ENCODE measurements around the gene YWHAQ.

DNA sequence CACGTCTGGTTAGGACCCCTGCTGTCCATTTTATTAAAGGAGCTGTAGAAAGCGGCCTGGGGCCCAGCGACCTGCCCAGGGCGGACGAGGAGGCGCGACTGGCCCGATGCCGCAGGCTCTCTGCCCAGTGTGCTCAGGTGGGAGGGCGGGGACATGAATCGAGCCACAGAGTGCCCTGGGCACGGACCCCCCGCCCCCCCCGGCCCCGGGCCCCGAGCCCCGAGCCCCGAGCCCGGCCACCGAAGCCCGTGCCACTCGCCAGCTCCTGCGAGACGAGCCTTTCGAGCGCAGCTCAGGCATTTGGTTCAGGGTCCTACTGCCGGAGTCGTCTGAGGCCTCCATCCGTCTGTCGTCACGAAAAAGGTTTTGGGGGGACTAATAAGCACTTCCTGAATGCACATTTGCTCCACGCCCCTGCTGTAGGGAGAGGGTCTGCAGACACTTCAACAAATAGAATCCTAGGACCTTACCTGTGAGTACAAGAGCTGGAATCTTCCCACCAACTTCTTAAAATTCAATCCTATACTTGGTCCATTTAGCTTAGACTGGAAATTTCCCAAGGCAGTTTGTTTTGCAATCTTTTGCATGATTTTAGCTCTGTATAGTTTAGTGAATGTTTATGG, 74.6 kb downstream of the YWHAQ start:
- TF ChIP-seq HDGF (IDR thresholded peaks at IDR 0.05), result no peak
- TF ChIP-seq, protein P1, sequence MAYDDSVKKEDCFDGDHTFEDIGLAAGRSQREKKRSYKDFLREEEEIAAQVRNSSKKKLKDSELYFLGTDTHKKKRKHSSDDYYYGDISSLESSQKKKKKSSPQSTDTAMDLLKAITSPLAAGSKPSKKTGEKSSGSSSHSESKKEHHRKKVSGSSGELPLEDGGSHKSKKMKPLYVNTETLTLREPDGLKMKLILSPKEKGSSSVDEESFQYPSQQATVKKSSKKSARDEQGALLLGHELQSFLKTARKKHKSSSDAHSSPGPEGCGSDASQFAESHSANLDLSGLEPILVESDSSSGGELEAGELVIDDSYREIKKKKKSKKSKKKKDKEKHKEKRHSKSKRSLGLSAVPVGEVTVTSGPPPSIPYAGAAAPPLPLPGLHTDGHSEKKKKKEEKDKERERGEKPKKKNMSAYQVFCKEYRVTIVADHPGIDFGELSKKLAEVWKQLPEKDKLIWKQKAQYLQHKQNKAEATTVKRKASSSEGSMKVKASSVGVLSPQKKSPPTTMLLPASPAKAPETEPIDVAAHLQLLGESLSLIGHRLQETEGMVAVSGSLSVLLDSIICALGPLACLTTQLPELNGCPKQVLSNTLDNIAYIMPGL (CRISPR knock-in tag; IDR thresholded peaks at IDR 0.05), result no peak; the same call in 1 of the 2 replicates
- TF ChIP-seq POLR2AphosphoS5 (IDR thresholded peaks at IDR 0.05; ENCODE audit: control insufficient read depth, insufficient read depth, low read depth, low read length), result no peak
- no peak for TF ChIP-seq TAF1 (IDR thresholded peaks at IDR 0.05; ENCODE audit: control insufficient read depth, extremely low read depth, insufficient read depth, low read length, severe bottlenecking)
- TF ChIP-seq, protein P2, sequence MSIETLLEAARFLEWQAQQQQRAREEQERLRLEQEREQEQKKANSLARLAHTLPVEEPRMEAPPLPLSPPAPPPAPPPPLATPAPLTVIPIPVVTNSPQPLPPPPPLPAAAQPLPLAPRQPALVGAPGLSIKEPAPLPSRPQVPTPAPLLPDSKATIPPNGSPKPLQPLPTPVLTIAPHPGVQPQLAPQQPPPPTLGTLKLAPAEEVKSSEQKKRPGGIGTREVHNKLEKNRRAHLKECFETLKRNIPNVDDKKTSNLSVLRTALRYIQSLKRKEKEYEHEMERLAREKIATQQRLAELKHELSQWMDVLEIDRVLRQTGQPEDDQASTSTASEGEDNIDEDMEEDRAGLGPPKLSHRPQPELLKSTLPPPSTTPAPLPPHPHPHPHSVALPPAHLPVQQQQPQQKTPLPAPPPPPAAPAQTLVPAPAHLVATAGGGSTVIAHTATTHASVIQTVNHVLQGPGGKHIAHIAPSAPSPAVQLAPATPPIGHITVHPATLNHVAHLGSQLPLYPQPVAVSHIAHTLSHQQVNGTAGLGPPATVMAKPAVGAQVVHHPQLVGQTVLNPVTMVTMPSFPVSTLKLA (conservative IDR thresholded peaks at IDR 0.05), result no peak
- TF ChIP-seq NFXL1 (CRISPR knock-in tag; IDR thresholded peaks at IDR 0.05), result no peak
- TF ChIP-seq RCOR1 (IDR thresholded peaks at IDR 0.05; ENCODE audit: borderline replicate concordance in 1 of 2, low read depth in 2 of 2, low read length in 2 of 2), result no peak
- no peak for TF ChIP-seq ZNF239 (CRISPR knock-in tag; IDR thresholded peaks at IDR 0.05)
- no peak for TF ChIP-seq TAL1 (IDR thresholded peaks at IDR 0.05)
- TF ChIP-seq, protein P3, sequence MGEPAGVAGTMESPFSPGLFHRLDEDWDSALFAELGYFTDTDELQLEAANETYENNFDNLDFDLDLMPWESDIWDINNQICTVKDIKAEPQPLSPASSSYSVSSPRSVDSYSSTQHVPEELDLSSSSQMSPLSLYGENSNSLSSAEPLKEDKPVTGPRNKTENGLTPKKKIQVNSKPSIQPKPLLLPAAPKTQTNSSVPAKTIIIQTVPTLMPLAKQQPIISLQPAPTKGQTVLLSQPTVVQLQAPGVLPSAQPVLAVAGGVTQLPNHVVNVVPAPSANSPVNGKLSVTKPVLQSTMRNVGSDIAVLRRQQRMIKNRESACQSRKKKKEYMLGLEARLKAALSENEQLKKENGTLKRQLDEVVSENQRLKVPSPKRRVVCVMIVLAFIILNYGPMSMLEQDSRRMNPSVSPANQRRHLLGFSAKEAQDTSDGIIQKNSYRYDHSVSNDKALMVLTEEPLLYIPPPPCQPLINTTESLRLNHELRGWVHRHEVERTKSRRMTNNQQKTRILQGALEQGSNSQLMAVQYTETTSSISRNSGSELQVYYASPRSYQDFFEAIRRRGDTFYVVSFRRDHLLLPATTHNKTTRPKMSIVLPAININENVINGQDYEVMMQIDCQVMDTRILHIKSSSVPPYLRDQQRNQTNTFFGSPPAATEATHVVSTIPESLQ (CRISPR knock-in tag; IDR thresholded peaks at IDR 0.05), result no peak

All from K562 (cell line).